Measurements from ENCODE around the gene CNP. TPM values are rescaled to one million over a fixed set of nuclear protein-coding genes. Genes with fewer than 3 reads are reported as not detected.

Gene CNP
- total and polyA plus RNA-seq, 10 of the 15 experiments (the other 5 are each of a cell fraction or from before 2014, with no cell fraction given): 1.8 to 60.7 (median 31.4) TPM

DNA sequence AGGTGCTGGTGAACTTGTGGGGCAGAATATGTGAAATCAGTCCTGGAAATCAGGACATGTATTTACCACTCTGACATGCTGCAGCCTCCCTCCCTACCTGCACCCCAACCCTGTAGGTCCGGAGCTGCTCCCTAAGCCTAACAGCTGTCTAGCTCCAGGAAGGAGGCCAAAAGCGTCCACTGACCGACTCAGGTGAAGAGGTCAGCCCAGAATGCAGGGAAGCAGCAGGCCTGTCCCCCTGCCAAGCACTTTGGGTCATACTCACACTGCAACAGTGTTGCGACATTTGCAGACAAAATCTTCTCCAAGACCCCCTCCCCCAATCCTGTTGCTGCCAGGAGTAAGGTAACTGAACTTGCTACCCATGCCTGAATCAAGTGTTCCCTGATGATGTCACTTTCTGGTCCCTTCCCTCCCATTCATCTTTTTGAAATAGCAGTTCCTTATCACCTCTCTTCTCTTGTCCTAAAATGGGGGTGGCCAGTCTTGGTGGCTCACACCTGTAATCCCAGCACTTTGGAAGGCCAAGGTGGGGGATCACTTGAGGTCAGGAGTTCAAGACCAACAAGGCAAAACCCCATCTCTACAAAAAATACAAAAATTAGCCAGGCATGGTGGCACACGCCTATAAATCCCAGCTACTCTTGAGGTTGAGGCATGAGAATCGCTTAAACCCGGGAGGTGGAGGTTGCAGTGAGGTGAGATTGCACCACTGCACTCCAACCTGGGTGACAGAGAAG, 46.6 kb upstream of the CNP start:
- FAIRE-seq: no peak
- TF ChIP-seq, protein P1, sequence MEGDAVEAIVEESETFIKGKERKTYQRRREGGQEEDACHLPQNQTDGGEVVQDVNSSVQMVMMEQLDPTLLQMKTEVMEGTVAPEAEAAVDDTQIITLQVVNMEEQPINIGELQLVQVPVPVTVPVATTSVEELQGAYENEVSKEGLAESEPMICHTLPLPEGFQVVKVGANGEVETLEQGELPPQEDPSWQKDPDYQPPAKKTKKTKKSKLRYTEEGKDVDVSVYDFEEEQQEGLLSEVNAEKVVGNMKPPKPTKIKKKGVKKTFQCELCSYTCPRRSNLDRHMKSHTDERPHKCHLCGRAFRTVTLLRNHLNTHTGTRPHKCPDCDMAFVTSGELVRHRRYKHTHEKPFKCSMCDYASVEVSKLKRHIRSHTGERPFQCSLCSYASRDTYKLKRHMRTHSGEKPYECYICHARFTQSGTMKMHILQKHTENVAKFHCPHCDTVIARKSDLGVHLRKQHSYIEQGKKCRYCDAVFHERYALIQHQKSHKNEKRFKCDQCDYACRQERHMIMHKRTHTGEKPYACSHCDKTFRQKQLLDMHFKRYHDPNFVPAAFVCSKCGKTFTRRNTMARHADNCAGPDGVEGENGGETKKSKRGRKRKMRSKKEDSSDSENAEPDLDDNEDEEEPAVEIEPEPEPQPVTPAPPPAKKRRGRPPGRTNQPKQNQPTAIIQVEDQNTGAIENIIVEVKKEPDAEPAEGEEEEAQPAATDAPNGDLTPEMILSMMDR (IDR thresholded peaks at IDR 0.05 in 2 of 3, conservative IDR thresholded peaks at IDR 0.05 in 1 of 3; ENCODE audit: control insufficient read depth in 2 of 3, extremely low read depth in 1 of 3, insufficient read depth in 1 of 3, low read depth in 3 of 3, low read length in 3 of 3): no peak
- no peak for TF ChIP-seq RFX5 (IDR thresholded peaks at IDR 0.05; ENCODE audit: low read depth, low read length)
- TF ChIP-seq POLR2A (IDR thresholded peaks at IDR 0.05; ENCODE audit: low read depth, low read length): no peak
- TF ChIP-seq NBN (IDR thresholded peaks at IDR 0.05): no peak
- TF ChIP-seq ZNF207 (IDR thresholded peaks at IDR 0.05; ENCODE audit: borderline replicate concordance): no peak
- no peak for TF ChIP-seq STAT3 (IDR thresholded peaks at IDR 0.05; ENCODE audit: low read depth, low read length)
- TF ChIP-seq HDAC6 (IDR thresholded peaks at IDR 0.05; ENCODE audit: unreplicated experiment): no peak
- TF ChIP-seq CEBPB (IDR thresholded peaks at IDR 0.05; ENCODE audit: borderline replicate concordance in 1 of 2, low read depth in 2 of 2, low read length in 2 of 2): no peak
- no peak for TF ChIP-seq PML (IDR thresholded peaks at IDR 0.05; ENCODE audit: low read length)
- TF ChIP-seq ASH2L (IDR thresholded peaks at IDR 0.05; ENCODE audit: borderline replicate concordance, low read depth): no peak
- TF ChIP-seq CBFB (IDR thresholded peaks at IDR 0.05; ENCODE audit: low read depth): no peak
- no peak for TF ChIP-seq CHD1 (IDR thresholded peaks at IDR 0.05; ENCODE audit: low read depth, low read length)
- TF ChIP-seq, protein P2, sequence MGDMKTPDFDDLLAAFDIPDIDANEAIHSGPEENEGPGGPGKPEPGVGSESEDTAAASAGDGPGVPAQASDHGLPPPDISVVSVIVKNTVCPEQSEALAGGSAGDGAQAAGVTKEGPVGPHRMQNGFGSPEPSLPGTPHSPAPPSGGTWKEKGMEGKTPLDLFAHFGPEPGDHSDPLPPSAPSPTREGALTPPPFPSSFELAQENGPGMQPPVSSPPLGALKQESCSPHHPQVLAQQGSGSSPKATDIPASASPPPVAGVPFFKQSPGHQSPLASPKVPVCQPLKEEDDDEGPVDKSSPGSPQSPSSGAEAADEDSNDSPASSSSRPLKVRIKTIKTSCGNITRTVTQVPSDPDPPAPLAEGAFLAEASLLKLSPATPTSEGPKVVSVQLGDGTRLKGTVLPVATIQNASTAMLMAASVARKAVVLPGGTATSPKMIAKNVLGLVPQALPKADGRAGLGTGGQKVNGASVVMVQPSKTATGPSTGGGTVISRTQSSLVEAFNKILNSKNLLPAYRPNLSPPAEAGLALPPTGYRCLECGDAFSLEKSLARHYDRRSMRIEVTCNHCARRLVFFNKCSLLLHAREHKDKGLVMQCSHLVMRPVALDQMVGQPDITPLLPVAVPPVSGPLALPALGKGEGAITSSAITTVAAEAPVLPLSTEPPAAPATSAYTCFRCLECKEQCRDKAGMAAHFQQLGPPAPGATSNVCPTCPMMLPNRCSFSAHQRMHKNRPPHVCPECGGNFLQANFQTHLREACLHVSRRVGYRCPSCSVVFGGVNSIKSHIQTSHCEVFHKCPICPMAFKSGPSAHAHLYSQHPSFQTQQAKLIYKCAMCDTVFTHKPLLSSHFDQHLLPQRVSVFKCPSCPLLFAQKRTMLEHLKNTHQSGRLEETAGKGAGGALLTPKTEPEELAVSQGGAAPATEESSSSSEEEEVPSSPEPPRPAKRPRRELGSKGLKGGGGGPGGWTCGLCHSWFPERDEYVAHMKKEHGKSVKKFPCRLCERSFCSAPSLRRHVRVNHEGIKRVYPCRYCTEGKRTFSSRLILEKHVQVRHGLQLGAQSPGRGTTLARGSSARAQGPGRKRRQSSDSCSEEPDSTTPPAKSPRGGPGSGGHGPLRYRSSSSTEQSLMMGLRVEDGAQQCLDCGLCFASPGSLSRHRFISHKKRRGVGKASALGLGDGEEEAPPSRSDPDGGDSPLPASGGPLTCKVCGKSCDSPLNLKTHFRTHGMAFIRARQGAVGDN (IDR thresholded peaks at IDR 0.05): no peak
- no peak for TF ChIP-seq ETV6 (conservative IDR thresholded peaks at IDR 0.05 in 1 of 2, IDR thresholded peaks at IDR 0.05 in 1 of 2; ENCODE audit: borderline replicate concordance in 1 of 2, low read depth in 1 of 2)
- no peak for TF ChIP-seq RELA (IDR thresholded peaks at IDR 0.05; ENCODE audit: borderline replicate concordance, partially characterized antibody)
- TF ChIP-seq NFXL1 (IDR thresholded peaks at IDR 0.05; ENCODE audit: borderline replicate concordance): no peak
- no peak for TF ChIP-seq ATF2 (IDR thresholded peaks at IDR 0.05; ENCODE audit: low read length)

More for the DNA sequence above, 46.6 kb upstream of the CNP start:
- intact Hi-C loops (cut with micrococcal nuclease; ENCODE audit: unreplicated experiment): no loop called here
- peak overlapping the region; percentile 65 for H2AFZ ChIP-seq (ENCODE audit: control insufficient read depth, low read depth, low read length)
- no peak overlapping the region; the same call in 1 of the 2 replicates for H3K9ac ChIP-seq (ENCODE audit: control insufficient read depth, insufficient read depth, low read length)
- no TSS peak for BruUV-seq (replicated peaks)
- H3K9me3 ChIP-seq (replicated peaks; ENCODE audit: control insufficient read depth, insufficient read depth, low read length): no peaks in the 10 kb centered on the region
- in situ Hi-C loops (cut with MboI): no loop called here
- H3K27me3 ChIP-seq (replicated peaks in 1 of 2; ENCODE audit: control insufficient read depth in 2 of 2, insufficient read depth in 2 of 2, low read length in 1 of 2): no peaks in the 10 kb centered on the region
- H3K4me2 ChIP-seq (ENCODE audit: control insufficient read depth, insufficient read depth): peak overlapping the region; percentile 53
- SMC1A ChIA-PET (ENCODE audit: uncharacterized antibody, unreplicated experiment): interaction anchor here (0.7 kb wide), 1 partner anchor 13 kb away, joined by 5 read pairs; no protein-coding TSS in a partner anchor
- peaks cover 19% of the 10 kb centered on the region for H3K4me1 ChIP-seq (ENCODE audit: control insufficient read depth, insufficient read depth, low read length)
- H3K79me2 ChIP-seq (ENCODE audit: control insufficient read depth, insufficient read depth, low read length): peaks cover 38% of the 10 kb centered on the region
- RAD21 ChIA-PET (ENCODE audit: unreplicated experiment): interaction anchor here (3.0 kb wide), 1 partner anchor 9 kb away, joined by 23 read pairs; the partner anchor contains the start of gene ODAD4
- ATAC-seq (no peak), DNase-seq (ENCODE audit: low read depth, low spot score) (no peak)
- CTCF ChIA-PET: no interaction called here
- H3K27ac ChIP-seq (ENCODE audit: control insufficient read depth, insufficient read depth): no peak overlapping the region; the same call in 1 of the 2 replicates
- WGBS (ENCODE audit: insufficient coverage, insufficient replicate concordance, low lambda C conversion rate, missing lambda C conversion rate): 92% methylated on average over 7 of the region's 7 CpGs
- peaks cover 0 to 5% of the 10 kb centered on the region in 2 experiments; a peak in 2 of 4 replicates for H3K36me3 ChIP-seq (ENCODE audit: control insufficient read depth in 2 of 2, insufficient read depth in 2 of 2, low read length in 1 of 2)
- POLR2A ChIA-PET: interaction anchor here (4.2 kb wide), 1 partner anchor 10 kb away, joined by 52 read pairs; the partner anchor contains the start of gene ODAD4
- 0 out of 2 replicates have a peak, but pooled peaks cover 3% of the 10 kb centered on the region for H4K20me1 ChIP-seq (ENCODE audit: control insufficient read depth, insufficient read depth)
- 0 out of 2 replicates have a peak overlapping the region, but pooled peaks have one; percentile 67 for H3K4me3 ChIP-seq
